ENCODE measurements around the gene LRRC14B. TPM values are rescaled to one million over a fixed set of nuclear protein-coding genes. Genes with fewer than 3 reads are reported as not detected.
"Not testable (repeated sequence)": the region's sequence is repeated elsewhere in the genome, so short reads cannot be mapped to it uniquely, and the experiment has no call there.

Gene LRRC14B
- total RNA-seq, 2 experiments from 2014 or later, result 4.9 to 9.2 TPM

GRCh38 chr5:228886-229285, 37.6 kb downstream of the LRRC14B start:
- Histone ChIP-seq H4K20me1 (ENCODE audit: insufficient read depth, low read length) (no peaks in the 10 kb centered on the region), H3K4me3 (ENCODE audit: low read depth, low read length, poor library complexity, severe bottlenecking) (no peak overlapping the region), H3K27ac (ENCODE audit: low read depth, low read length, poor library complexity, severe bottlenecking) (no peak overlapping the region), H3K4me1 (ENCODE audit: insufficient read depth, low read length, poor library complexity, severe bottlenecking) (no peaks in the 10 kb centered on the region), H2AFZ (ENCODE audit: low read length) (no peak overlapping the region), H3K79me2 (ENCODE audit: insufficient read depth, low read depth, low read length) (peaks cover 1% of the 10 kb centered on the region; the same call in 1 of the 2 replicates), H3K36me3 (ENCODE audit: insufficient read depth, low read length) (peaks cover 95% of the 10 kb centered on the region), H3K4me2 (ENCODE audit: low read length) (no peak overlapping the region), H3K9me2 (ENCODE audit: insufficient read depth, low read length) (no peaks in the 10 kb centered on the region), H3K9me3 (ENCODE audit: low read length) (no peaks in the 10 kb centered on the region)
- POLR2A ChIA-PET, result no interaction called here
- TF ChIP-seq EZH2phosphoT487 (IDR thresholded peaks at IDR 0.05; ENCODE audit: borderline replicate concordance, low read depth, low read length) (no peak), CTCF (conservative IDR thresholded peaks at IDR 0.05; ENCODE audit: low read length) (no peak)
- CTCF ChIA-PET (ENCODE audit: unreplicated experiment), result no interaction called here
- DNase-seq (ENCODE audit: low spot score), result no peak
- intact Hi-C loops (cut with micrococcal nuclease; ENCODE audit: unreplicated experiment), result no loop called here
- BruUV-seq (replicated peaks), result no TSS peak

GRCh38 chr5:230711-231110, 39.4 kb downstream of the LRRC14B start:
- Histone ChIP-seq H3K4me2 (ENCODE audit: low read length) (no peak overlapping the region), H4K20me1 (ENCODE audit: insufficient read depth, low read length) (no peaks in the 10 kb centered on the region), H3K4me3 (ENCODE audit: low read depth, low read length, poor library complexity, severe bottlenecking) (no peak overlapping the region), H3K27ac (ENCODE audit: low read depth, low read length, poor library complexity, severe bottlenecking) (no peak overlapping the region), H3K9me3 (ENCODE audit: low read length) (no peaks in the 10 kb centered on the region), H3K9me2 (ENCODE audit: insufficient read depth, low read length) (no peaks in the 10 kb centered on the region), H3K79me2 (ENCODE audit: insufficient read depth, low read depth, low read length) (no peaks in the 10 kb centered on the region), H2AFZ (ENCODE audit: low read length) (no peak overlapping the region), H3K4me1 (ENCODE audit: insufficient read depth, low read length, poor library complexity, severe bottlenecking) (no peaks in the 10 kb centered on the region), H3K36me3 (ENCODE audit: insufficient read depth, low read length) (peaks cover 92% of the 10 kb centered on the region)
- BruUV-seq (replicated peaks), result no TSS peak
- TF ChIP-seq EZH2phosphoT487 (IDR thresholded peaks at IDR 0.05; ENCODE audit: borderline replicate concordance, low read depth, low read length) (no peak), CTCF (conservative IDR thresholded peaks at IDR 0.05; ENCODE audit: low read length) (no peak)
- no peak for DNase-seq (ENCODE audit: low spot score)
- intact Hi-C loops (cut with micrococcal nuclease; ENCODE audit: unreplicated experiment), result no loop called here
- ChIA-PET CTCF (ENCODE audit: unreplicated experiment) (no interaction called here), POLR2A (no interaction called here)

GRCh38 chr5:231661-232060, 40.4 kb downstream of the LRRC14B start:
- no peaks in the 10 kb centered on the region for H3K9me2 ChIP-seq (ENCODE audit: insufficient read depth, low read length)
- H3K36me3 ChIP-seq (ENCODE audit: insufficient read depth, low read length), result peaks cover 92% of the 10 kb centered on the region
- no peak for TF ChIP-seq CTCF (conservative IDR thresholded peaks at IDR 0.05; ENCODE audit: low read length)
- no peak for TF ChIP-seq EZH2phosphoT487 (IDR thresholded peaks at IDR 0.05; ENCODE audit: borderline replicate concordance, low read depth, low read length)
- no TSS peak for BruUV-seq (replicated peaks)
- intact Hi-C loops (cut with micrococcal nuclease; ENCODE audit: unreplicated experiment), result no loop called here
- H3K79me2 ChIP-seq (ENCODE audit: insufficient read depth, low read depth, low read length), result no peaks in the 10 kb centered on the region
- ChIA-PET POLR2A (no interaction called here), CTCF (ENCODE audit: unreplicated experiment) (no interaction called here)
- no peak overlapping the region for H3K4me3 ChIP-seq (ENCODE audit: low read depth, low read length, poor library complexity, severe bottlenecking)
- no peaks in the 10 kb centered on the region for H4K20me1 ChIP-seq (ENCODE audit: insufficient read depth, low read length)
- no peaks in the 10 kb centered on the region for H3K4me1 ChIP-seq (ENCODE audit: insufficient read depth, low read length, poor library complexity, severe bottlenecking)
- H3K4me2 ChIP-seq (ENCODE audit: low read length), result no peak overlapping the region
- DNase-seq (ENCODE audit: low spot score), result no peak
- H3K9me3 ChIP-seq (ENCODE audit: low read length), result no peaks in the 10 kb centered on the region
- no peak overlapping the region for H3K27ac ChIP-seq (ENCODE audit: low read depth, low read length, poor library complexity, severe bottlenecking)
- H2AFZ ChIP-seq (ENCODE audit: low read length), result no peak overlapping the region

- BruUV-seq (replicated peaks); intact Hi-C loops (cut with micrococcal nuclease; ENCODE audit: unreplicated experiment): not testable (repeated sequence)
- peaks cover 91% of the 10 kb centered on the region for H3K36me3 ChIP-seq (ENCODE audit: insufficient read depth, low read length)
These were observed 42.1 kb downstream of the LRRC14B start for GRCh38 chr5:233426-233825.

More at GRCh38 chr5:233426-233825, 42.1 kb downstream of the LRRC14B start:
- CTCF ChIA-PET (ENCODE audit: unreplicated experiment); H3K27ac ChIP-seq (ENCODE audit: low read depth, low read length, poor library complexity, severe bottlenecking); H3K79me2 ChIP-seq (ENCODE audit: insufficient read depth, low read depth, low read length); H4K20me1 ChIP-seq (ENCODE audit: insufficient read depth, low read length); H3K4me3 ChIP-seq (ENCODE audit: low read depth, low read length, poor library complexity, severe bottlenecking); DNase-seq (ENCODE audit: low spot score); H3K9me3 ChIP-seq (ENCODE audit: low read length); POLR2A ChIA-PET; H3K4me1 ChIP-seq (ENCODE audit: insufficient read depth, low read length, poor library complexity, severe bottlenecking); H3K9me2 ChIP-seq (ENCODE audit: insufficient read depth, low read length); H3K4me2 ChIP-seq (ENCODE audit: low read length); H2AFZ ChIP-seq (ENCODE audit: low read length): not testable (repeated sequence)

Data from OCI-LY7 (cell line).